Tibial nerve (tissue), 4 donors: ENCODE results near the gene LYSMD1. TPM values are rescaled to one million over a fixed set of nuclear protein-coding genes. Genes with fewer than 3 reads are reported as not detected.

ENCODE experiments used
- DNase-seq, 2 donors: peaks; one replicate each; pipeline ENCODE4 v3.0.0-alpha.2; 2019; ENCODE audit warnings: low spot score in 2 of 2
- H3K27ac ChIP-seq, 4 donors: fragments of 200-600 bp; sonication (generic) in 3 of 4; one replicate each; pipeline ENCODE4 v1.5.1; 2017 to 2019; ENCODE audit warnings: mild to moderate bottlenecking in 1 of 4
- H3K27me3 ChIP-seq, 2 donors: fragments of 200-600 bp; sonication (generic) in 1 of 2; one replicate each; pipeline versions ENCODE4 v1.5.1 to v1.6.0; 2017 to 2019
- H3K36me3 ChIP-seq, 3 donors: fragments of 200-600 bp; sonication (generic); one replicate each; pipeline ENCODE4 v1.5.1; 2018 to 2019
- H3K4me1 ChIP-seq, 4 donors: fragments of 200-600 bp; sonication (generic) in 3 of 4; one replicate each; pipeline ENCODE4 v1.5.1; 2017 to 2019
- H3K4me3 ChIP-seq, 4 donors: fragments of 200-600 bp; sonication (generic) in 3 of 4; one replicate each; pipeline ENCODE4 v1.5.1; 2017 to 2019; ENCODE audit warnings: mild to moderate bottlenecking in 1 of 4, moderate library complexity in 1 of 4
- H3K9me3 ChIP-seq, 4 donors: fragments of 200-600 bp; sonication (generic) in 3 of 4; one replicate each; pipeline ENCODE4 v1.5.1; 2017 to 2019
- EP300 ChIP-seq, 2 donors: sonication (generic); formaldehyde crosslinking; IDR thresholded peaks; one replicate each; pipeline ENCODE4 v1.6.1; 2017; ENCODE audit warnings: antibody characterized with exemption in 2 of 2, mild to moderate bottlenecking in 1 of 2
- POLR2A ChIP-seq, 2 donors: fragments of 450-650 bp; IDR thresholded peaks; one replicate each; pipeline ENCODE4 v1.6.1; 2017; ENCODE audit warnings: antibody characterized with exemption in 2 of 2, mild to moderate bottlenecking in 2 of 2, moderate library complexity in 2 of 2
- WGBS, 2 donors: methylation state at CpG; one replicate each; pipeline ENCODE4 v1.1.5; 2018; 5-methylcytosine and 5-hydroxymethylcytosine counted together
- total RNA-seq, 4 donors: library from RNA; depleted of rRNA; stranded (reverse); fragments of >200 nt; gene quantifications; one replicate each; pipeline ENCODE4 v1.1.0, GENCODE V29; 2016
- TF ChIP-seq, protein P1 (sequence below), 5 experiments: fragments of 200-600 bp in 3 of 5; fragments of 450-650 bp in 2 of 5; sonication (generic) in 3 of 5; IDR thresholded peaks; one replicate each; pipeline ENCODE4 v1.5.1; 2016 to 2019; ENCODE audit warnings: antibody characterized with exemption in 5 of 5, mild to moderate bottlenecking in 3 of 5, moderate library complexity in 2 of 5

Gene LYSMD1
- total RNA-seq, 4 donors from 2014 or later: 10.1 to 16.5 (median 13.8) TPM

DNA sequence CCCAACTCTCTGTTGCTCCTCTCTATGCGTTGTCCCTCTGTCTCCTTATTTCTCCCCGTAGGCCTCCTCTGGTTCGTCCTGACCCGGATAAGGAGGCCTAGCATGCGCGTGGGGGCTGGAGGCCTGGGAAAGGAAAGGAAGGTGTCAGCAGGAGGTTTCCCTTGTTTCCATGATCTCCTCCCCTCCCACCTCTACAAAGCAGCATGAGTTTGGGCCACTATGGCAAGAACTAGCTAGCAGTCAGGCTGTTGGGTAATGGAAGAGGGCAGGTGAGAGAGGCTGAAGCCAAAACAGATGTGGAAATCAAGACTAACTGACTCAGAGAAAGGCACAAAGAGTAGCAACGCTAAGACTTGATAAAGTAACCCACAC, 18.6 kb downstream of the LYSMD1 start:
- Histone ChIP-seq H3K36me3 (peaks cover 0 to 7% (median 0%) of the 10 kb centered on the region in 3 donors), H3K4me3 (peak overlapping the region; percentile 58 to 86 (median 72)), H3K27me3 (no peaks in the 10 kb centered on the region), H3K4me1 (peaks cover 0 to 38% (median 18%) of the 10 kb centered on the region in 4 donors), H3K9me3 (no peaks in the 10 kb centered on the region), H3K27ac (peak overlapping the region; percentile 0 to 90 (median 78))
- 12 to 13% methylated on average over 7 of the region's 7 CpGs for WGBS, 2 donors
- no peak for DNase-seq
- TF ChIP-seq POLR2A (IDR thresholded peaks at IDR 0.05) (no peak), EP300 (IDR thresholded peaks at IDR 0.05) (no peak)
- TF ChIP-seq, protein P1, sequence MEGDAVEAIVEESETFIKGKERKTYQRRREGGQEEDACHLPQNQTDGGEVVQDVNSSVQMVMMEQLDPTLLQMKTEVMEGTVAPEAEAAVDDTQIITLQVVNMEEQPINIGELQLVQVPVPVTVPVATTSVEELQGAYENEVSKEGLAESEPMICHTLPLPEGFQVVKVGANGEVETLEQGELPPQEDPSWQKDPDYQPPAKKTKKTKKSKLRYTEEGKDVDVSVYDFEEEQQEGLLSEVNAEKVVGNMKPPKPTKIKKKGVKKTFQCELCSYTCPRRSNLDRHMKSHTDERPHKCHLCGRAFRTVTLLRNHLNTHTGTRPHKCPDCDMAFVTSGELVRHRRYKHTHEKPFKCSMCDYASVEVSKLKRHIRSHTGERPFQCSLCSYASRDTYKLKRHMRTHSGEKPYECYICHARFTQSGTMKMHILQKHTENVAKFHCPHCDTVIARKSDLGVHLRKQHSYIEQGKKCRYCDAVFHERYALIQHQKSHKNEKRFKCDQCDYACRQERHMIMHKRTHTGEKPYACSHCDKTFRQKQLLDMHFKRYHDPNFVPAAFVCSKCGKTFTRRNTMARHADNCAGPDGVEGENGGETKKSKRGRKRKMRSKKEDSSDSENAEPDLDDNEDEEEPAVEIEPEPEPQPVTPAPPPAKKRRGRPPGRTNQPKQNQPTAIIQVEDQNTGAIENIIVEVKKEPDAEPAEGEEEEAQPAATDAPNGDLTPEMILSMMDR (IDR thresholded peaks at IDR 0.05): no peak

DNA sequence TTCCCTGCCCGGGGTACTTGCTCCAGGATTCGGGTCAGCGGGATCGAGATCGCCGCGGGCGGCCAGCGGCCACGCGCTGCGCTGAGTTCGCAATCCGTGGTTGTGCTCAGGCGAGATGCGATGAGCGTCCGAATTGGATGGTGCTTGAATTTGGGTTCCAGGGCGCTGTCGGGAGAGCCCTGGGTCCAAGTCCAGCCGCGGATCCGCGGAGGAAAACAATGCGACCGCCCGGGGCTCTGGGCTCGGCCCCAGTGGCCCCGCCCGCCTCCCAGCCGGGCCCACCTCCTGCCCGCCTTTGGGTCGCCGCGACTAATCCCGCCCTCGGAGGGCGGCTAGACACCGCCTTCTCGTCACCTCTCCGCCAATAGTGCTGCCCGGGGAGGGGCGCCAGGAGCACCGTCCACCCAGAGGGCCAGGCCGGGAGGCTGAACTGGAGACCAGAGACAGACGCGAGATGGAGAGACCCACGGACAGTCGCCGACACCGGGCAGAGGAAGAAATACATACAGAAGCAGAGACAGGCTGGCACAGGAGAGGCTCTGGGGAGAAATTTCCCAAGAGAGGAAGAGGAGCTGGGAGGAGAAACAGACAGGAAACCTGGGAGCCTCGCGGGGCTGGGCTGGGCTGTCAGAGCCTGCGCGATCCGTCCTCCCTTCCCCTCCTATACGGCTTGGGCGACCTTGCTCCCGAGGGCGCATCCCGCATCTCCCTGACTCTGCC, 19.1 kb downstream of the LYSMD1 start, which contains the start of gene SEMA6C:
TSS of gene SEMA6C (minus strand) at position 220 of the 720 bp plus-strand sequence. CDS start 4,010 bp downstream, outside the sequence.
- Histone ChIP-seq H3K4me1 (peaks cover 0 to 38% (median 18%) of the 10 kb centered on the region in 4 donors), H3K9me3 (no peaks in the 10 kb centered on the region), H3K36me3 (peaks cover 0 to 9% (median 0%) of the 10 kb centered on the region in 3 donors), H3K4me3 (peak within 1 kb of the TSS; percentile 58 to 86 (median 72)), H3K27ac (peak within 1 kb of the TSS; percentile 37 to 90 (median 78)), H3K27me3 (no peaks in the 10 kb centered on the region)
- DNase-seq: peak; percentile 90 to 91
- TF ChIP-seq POLR2A (IDR thresholded peaks at IDR 0.05) (peak; percentile 35 to 92), EP300 (IDR thresholded peaks at IDR 0.05) (peak; percentile 44 to 92)
- TF ChIP-seq, protein P1 (IDR thresholded peaks at IDR 0.05): peak in 1 of 5 experiments; percentile 19
- WGBS, 2 donors: 0 to 1% methylated on average over 19 to 54 of the region's 61 CpGs

DNA sequence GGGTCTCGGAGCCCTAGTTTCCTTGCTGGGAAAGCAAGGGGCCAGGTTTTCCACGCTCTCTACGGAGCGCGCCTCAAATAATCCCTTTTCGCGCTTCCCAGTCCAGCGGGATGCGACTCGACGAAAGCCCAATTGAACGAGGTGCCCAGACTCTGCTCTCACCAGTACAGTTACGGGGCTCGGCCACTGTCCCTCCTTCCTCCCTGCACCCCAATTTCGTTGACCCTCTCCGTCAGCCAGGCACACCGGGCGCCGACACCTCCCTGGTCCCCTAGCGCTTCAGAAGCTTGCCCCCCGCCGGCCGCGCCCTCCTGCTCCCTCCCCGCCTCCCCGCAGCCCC, 19.7 kb downstream of the LYSMD1 start:
- Histone ChIP-seq H3K36me3 (peaks cover 0 to 12% (median 0%) of the 10 kb centered on the region in 3 donors), H3K9me3 (no peaks in the 10 kb centered on the region), H3K4me1 (peaks cover 0 to 38% (median 18%) of the 10 kb centered on the region in 4 donors), H3K4me3 (peak overlapping the region; percentile 58 to 86 (median 72)), H3K27me3 (no peaks in the 10 kb centered on the region), H3K27ac (peak overlapping the region; percentile 37 to 90 (median 70))
- TF ChIP-seq, protein P1 (IDR thresholded peaks at IDR 0.05): no peak
- TF ChIP-seq EP300 (IDR thresholded peaks at IDR 0.05) (no peak), POLR2A (IDR thresholded peaks at IDR 0.05) (no peak)
- WGBS, 2 donors: 0 to 1% methylated on average over 19 to 22 of the region's 26 CpGs
- no peak for DNase-seq

DNA sequence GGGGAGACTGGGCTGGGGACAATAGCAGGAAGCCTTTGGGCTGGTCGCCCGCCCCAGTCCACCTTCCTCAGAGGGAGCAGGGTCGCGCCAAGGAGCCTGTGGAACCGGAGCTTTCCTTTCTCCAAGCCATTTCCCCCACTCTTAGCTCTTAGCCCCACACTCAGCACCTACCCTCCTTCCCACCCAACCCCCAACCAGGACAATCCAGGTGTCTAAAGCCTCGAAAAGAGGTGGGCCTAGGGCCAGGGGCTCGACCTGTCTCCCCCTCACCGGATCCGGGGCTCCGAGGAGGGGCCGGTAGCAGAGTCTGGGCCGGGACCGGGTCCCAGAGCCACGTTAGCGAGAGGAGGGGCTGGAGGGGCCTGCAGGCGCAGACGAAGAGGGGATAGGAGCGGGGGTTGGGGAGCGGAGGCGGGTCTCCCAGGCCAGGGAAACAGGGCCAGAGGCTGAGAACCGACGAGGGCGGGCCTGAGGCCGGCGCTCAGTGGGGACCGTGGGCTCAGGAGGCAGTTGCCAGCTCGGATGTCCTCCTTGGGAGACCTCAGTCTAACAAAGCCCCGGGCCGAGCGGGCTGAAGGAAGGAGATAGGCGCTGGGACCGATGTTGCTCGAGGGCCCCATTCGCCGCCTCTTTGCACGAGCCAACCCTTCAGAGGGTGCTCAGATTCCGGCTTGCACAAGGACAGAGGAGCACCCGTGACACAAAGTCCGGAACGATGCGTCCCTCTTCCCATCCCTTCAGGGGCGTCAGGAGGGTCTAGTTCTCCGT, 20.2 kb downstream of the LYSMD1 start:
- no peaks in the 10 kb centered on the region for H3K27me3 ChIP-seq
- peak overlapping the region in 3 of 4 donors; percentile 63 to 90 (median 78) for H3K27ac ChIP-seq
- peak in 1 of 2 donors; percentile 26 for DNase-seq
- TF ChIP-seq, protein P1 (IDR thresholded peaks at IDR 0.05): no peak
- TF ChIP-seq POLR2A (IDR thresholded peaks at IDR 0.05) (no peak), EP300 (IDR thresholded peaks at IDR 0.05) (no peak)
- H3K4me1 ChIP-seq: peaks cover 0 to 38% (median 18%) of the 10 kb centered on the region in 4 donors
- peak overlapping the region; percentile 58 to 86 (median 72) for H3K4me3 ChIP-seq
- WGBS, 2 donors: 16 to 24% methylated on average over 26 to 34 of the region's 43 CpGs
- no peaks in the 10 kb centered on the region for H3K9me3 ChIP-seq
- H3K36me3 ChIP-seq: peaks cover 0 to 12% (median 0%) of the 10 kb centered on the region in 3 donors
